H1 (cell line): Measurements from ENCODE around the gene ASCL5. TPM values are rescaled to one million over a fixed set of nuclear protein-coding genes. Genes with fewer than 3 reads are reported as not detected.

Source experiments
- CHD1 ChIP-seq: IDR thresholded peaks from 2 replicates; pipeline ENCODE4 v1.6.1; 2012; ENCODE audit warnings: low read depth, low read length, improper control_type of control experiment
- JUN ChIP-seq: IDR thresholded peaks from 2 replicates; pipeline ENCODE4 v1.6.1; 2011; ENCODE audit warnings: low read depth, mild to moderate bottlenecking, improper control_type of control experiment, low read length
- polyA plus RNA-seq, 7 experiments: library from polyadenylated mRNA; depleted of rRNA in 3 of 7; stranded (reverse) in 5 of 7; unstranded in 2 of 7; fragments of >200 nt in 5 of 7; fragments of 200-250 nt in 2 of 7; gene quantifications; 1 replicate in 5 of 7; 2 replicates in 1 of 7; 4 replicates in 1 of 7; pipeline versions ENCODE4 v1.2.1 to v1.2.3, GENCODE V29; 2011 to 2013; ENCODE audit warnings: missing spikeins in 2 of 7, mixed read lengths in 2 of 7
- total RNA-seq: library from RNA; stranded (reverse); fragmentation: NEBNext Ultra II Directional; extraction: Animal tissue kit (Norgen Biotek cat#: 25700); gene quantifications from 2 replicates; pipeline ENCODE4 v1.2.1, GENCODE V29; 2021
- TF ChIP-seq, protein P1 (sequence below): IDR thresholded peaks from 2 replicates; pipeline ENCODE4 v1.6.1; 2012; ENCODE audit warnings: inconsistent platforms

The ASCL5 gene
- total and polyA plus RNA-seq, 2 of the 8 experiments (the other 6 are each of a cell fraction or from before 2014, with no cell fraction given) = 0.29 to 0.41 TPM

DNA sequence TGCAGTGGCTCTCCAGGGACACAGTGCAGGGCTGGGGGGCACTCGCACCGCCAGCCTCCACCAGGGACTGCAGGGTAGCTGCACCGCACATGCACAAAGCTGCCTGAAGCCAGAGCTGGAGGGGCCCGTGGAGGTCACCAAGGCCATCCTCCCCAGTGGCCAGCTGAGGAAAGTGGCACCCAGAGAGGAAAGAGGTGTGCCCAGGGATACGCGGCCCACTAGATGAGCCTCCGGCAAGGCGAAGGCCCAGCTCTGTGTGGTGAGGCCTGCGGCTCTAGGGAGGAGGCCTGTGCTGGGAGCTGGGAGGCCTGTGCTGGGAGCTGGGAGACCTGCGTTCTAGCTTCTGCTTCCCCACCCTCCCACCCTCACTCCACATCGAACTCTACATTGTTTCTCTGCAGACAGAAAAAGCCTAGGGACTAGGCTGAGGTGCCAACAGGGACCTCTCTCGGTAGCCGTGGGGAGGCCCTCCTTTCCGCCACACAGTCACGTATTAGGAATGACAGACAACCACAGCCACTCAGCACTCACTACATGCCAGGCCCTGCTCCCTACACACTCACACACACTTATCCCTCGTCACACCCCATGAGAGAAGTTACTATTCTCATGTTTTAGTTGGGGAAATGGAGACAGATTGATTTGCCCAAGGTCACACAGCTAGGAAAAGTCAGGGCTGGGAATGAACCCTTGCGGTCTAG is 921 bp upstream of the ASCL5 start (continued):
- TF ChIP-seq, protein P1, sequence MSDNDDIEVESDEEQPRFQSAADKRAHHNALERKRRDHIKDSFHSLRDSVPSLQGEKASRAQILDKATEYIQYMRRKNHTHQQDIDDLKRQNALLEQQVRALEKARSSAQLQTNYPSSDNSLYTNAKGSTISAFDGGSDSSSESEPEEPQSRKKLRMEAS = no peak
- TF ChIP-seq JUN = no peak
- TF ChIP-seq CHD1 = no peak
